Peyer's patch (tissue), 4 donors: ENCODE data around the gene NBPF1. TPM values are rescaled to one million over a fixed set of nuclear protein-coding genes. Genes with fewer than 3 reads are reported as not detected.
"Not testable (repeated sequence)": the region's sequence is repeated elsewhere in the genome, so short reads cannot be mapped to it uniquely, and the experiment has no call there.

Experiments
- DNase-seq, 3 donors: peaks; one replicate each; pipeline ENCODE4 v3.0.0-alpha.2; 2017 to 2019
- H3K27ac ChIP-seq, 4 donors: fragments of 200-600 bp; sonication (generic); one replicate each; pipeline ENCODE4 v1.5.1; 2016 to 2019
- H3K27me3 ChIP-seq, 2 donors: fragments of 200-600 bp; sonication (generic); one replicate each; pipeline ENCODE4 v1.5.1; 2019
- H3K36me3 ChIP-seq, 3 donors: fragments of 200-600 bp; sonication (generic); one replicate each; pipeline ENCODE4 v1.5.1; 2016 to 2019
- H3K4me1 ChIP-seq, 4 donors: fragments of 200-600 bp; sonication (generic); one replicate each; pipeline ENCODE4 v1.5.1; 2016 to 2019
- H3K4me3 ChIP-seq, 4 donors: fragments of 200-600 bp; sonication (generic); 1 replicate in 3 of 4; 2 replicates in 1 of 4; pipeline ENCODE4 v1.5.1; 2016 to 2019; ENCODE audit warnings: mild to moderate bottlenecking in 1 of 4
- H3K9me3 ChIP-seq, 4 donors: fragments of 200-600 bp; sonication (generic); one replicate each; pipeline ENCODE4 v1.5.1; 2016 to 2019; ENCODE audit warnings: mild to moderate bottlenecking in 1 of 4
- total RNA-seq, 4 donors: library from RNA; depleted of rRNA; stranded (reverse); fragments of >200 nt; gene quantifications; one replicate each; pipeline ENCODE4 v1.1.0, GENCODE V29; 2016

The NBPF1 gene
- total RNA-seq, 4 donors from 2014 or later = 73.9 to 145 (median 115) TPM

DNA sequence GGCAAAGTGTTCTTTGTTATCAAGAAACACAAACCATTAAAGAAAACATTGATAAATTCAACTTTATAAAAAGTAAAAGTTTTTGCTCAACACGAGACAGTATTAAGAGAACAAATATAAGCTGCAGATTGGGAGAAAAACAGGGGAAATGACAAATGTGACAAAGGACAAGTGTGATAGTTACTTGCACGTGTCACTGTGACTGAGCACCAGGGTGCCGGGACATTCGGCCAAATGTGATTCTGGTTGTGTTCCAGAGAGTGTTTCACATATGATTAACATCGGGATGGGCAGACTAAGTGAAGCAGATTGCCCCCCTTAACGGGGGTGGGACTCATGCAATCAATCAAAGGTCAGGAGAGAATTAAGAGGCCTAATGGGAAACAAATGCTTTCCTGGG, 52.9 kb downstream of the NBPF1 start:
- H3K9me3 ChIP-seq, DNase-seq, H3K4me1 ChIP-seq, H3K27ac ChIP-seq, H3K4me3 ChIP-seq, H3K36me3 ChIP-seq, H3K27me3 ChIP-seq: not testable (repeated sequence)

DNA sequence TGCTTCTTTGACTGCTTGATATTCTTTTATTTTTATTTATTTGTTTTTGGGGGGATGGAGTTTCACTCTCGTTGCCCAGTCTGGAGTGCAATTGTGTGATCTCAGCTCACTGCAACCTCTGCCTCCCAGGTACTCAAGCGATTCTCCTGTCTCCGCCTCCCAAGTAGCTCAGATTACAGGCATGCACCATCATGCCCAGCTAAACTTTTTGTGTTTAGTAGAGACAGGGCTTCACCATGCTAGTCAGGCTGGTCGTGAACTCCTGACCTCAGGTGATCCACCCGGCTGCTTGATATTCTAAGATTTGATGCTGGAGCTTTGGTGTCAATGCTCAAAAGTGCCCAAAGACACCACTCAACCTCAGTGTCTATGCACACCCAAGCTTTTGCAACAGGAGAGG, 53.7 kb downstream of the NBPF1 start:
- not testable (repeated sequence) for H3K36me3 ChIP-seq, H3K4me1 ChIP-seq

DNA sequence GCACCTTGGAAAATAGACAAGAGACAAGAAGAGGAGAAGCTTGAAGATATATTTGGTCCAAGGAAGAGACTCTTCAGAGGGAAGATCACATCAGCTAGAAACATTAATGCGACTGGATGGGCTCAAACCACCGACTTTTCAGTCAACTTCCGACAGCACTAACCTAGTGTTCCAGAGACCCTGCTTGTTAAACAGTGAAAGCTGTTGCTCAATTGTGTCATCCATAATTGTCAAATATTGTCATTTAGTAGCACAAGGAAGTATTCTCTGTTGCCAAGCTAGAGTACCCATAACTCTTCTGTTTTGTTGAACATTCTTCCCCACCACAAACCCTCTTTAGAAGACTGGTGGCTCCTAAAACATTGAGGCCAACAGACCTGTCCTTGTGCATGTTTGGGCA, 56.3 kb downstream of the NBPF1 start:
- not testable (repeated sequence) for DNase-seq

More for the DNA sequence above, 53.7 kb downstream of the NBPF1 start:
- not testable (repeated sequence) for DNase-seq, H3K27ac ChIP-seq, H3K4me3 ChIP-seq, H3K9me3 ChIP-seq, H3K27me3 ChIP-seq

DNA sequence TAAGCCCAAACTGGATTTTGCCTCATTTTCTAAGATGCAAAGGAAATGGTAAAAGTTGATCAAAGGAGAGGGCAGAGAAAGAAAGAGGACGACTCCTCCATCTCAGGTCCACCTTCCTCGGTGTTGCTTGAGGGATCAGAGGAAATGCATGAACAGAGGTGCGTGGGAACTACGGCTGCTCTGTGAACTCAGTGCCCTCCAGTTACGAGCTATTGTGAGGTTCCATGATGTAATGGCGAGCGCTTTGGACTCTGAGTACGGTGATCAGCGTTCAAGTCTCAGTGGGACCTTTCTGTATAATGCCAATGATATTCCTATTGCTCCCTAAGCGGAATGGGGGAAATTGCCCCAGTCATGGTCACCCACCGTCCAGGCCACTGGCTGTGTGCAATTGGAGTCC, 60.1 kb downstream of the NBPF1 start:
- H3K27me3 ChIP-seq, H3K4me1 ChIP-seq, DNase-seq, H3K36me3 ChIP-seq, H3K4me3 ChIP-seq, H3K27ac ChIP-seq, H3K9me3 ChIP-seq: not testable (repeated sequence)

More for the DNA sequence above, 56.3 kb downstream of the NBPF1 start:
- H3K36me3 ChIP-seq, H3K27me3 ChIP-seq, H3K4me1 ChIP-seq, H3K27ac ChIP-seq, H3K9me3 ChIP-seq, H3K4me3 ChIP-seq: not testable (repeated sequence)

DNA sequence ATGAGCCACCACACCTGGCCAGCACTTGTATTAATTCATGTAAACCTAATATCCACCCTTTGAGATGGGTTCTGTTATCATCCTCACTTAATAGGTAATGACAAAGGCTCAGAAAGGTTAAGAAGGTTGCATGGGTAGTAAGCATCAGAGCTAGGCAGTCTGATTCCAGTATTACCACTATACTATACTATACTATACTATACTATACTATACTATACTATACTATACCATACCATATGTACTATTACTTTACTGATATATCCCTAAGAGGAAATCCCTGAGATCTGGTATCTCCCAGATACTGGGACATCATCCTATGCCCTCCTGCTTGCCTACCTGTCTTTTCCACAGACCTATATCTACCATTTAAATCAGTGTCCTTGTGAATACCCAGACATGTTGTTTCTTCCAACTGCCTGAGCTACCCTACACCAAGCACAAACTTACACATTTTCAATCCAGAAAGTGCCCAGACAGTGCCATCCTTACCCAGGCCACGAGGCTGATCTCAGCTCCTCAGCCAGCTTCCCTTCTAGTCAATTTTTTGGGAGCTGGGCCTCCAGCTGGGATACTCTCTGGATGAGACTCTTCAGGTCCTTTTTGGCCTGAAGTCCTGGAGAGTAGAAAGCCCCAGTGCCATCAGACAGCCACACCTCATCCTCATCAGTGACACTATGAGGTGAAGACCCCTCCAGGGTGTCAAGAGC, 63.0 kb downstream of the NBPF1 start:
- H3K4me3 ChIP-seq, H3K9me3 ChIP-seq, H3K27me3 ChIP-seq, H3K36me3 ChIP-seq, H3K4me1 ChIP-seq, DNase-seq, H3K27ac ChIP-seq: not testable (repeated sequence)

DNA sequence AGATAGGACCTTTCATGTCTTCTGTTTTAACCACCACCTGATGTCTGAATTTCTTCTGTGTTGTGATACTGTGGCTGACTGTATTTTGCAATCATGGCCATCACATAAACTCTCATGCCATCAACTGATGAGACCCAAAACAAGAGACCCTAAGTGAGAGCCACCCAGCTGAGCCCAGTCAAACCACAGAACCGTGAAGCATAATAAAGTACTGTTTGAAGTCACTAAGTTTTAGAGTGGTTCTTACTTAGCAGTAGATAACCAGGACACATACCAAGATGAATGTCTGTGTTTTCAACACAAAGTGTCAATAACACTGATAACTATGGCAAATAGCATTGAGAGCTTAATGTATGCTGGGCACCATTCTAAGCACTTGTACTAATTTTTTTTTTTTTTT, 63.8 kb downstream of the NBPF1 start:
- not testable (repeated sequence) for DNase-seq, H3K4me3 ChIP-seq, H3K4me1 ChIP-seq, H3K9me3 ChIP-seq, H3K36me3 ChIP-seq, H3K27ac ChIP-seq, H3K27me3 ChIP-seq

DNA sequence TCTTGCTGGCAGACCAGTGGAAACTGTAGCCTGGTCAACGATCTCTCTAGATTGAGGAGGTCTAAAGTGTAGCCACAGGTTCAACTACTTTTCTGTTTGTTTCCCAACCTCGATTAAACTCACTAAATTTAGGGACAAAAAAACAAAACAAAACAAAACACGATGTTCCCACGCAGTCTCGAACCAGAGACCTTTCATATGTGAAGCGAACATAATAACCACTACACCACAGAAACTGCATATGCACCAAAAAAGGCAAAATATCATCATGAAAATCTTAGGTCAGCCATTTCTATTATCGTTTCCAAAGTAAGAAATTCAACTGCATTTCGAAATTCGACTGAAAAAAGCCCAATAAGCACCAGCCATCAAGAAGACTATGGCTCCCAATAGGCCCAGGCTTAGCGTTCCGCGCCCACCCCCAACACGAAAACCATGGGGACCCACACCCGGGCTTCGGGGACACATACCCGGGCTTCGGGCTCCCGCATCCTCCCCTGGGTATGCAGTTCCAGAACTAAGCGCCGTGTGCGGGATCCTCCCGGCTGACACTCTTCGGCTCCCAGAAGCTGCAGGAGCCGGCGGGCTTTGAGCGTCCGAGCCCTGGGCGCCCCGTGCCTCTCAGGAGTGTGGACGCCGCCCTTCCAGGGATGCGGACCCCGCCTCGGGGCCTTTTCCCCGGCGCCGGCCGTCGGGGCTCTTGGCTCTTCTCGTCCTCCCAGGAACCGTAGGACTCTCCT, 65.7 kb downstream of the NBPF1 start:
- not testable (repeated sequence) for H3K36me3 ChIP-seq, H3K27me3 ChIP-seq, H3K9me3 ChIP-seq, H3K27ac ChIP-seq, DNase-seq, H3K4me1 ChIP-seq, H3K4me3 ChIP-seq

DNA sequence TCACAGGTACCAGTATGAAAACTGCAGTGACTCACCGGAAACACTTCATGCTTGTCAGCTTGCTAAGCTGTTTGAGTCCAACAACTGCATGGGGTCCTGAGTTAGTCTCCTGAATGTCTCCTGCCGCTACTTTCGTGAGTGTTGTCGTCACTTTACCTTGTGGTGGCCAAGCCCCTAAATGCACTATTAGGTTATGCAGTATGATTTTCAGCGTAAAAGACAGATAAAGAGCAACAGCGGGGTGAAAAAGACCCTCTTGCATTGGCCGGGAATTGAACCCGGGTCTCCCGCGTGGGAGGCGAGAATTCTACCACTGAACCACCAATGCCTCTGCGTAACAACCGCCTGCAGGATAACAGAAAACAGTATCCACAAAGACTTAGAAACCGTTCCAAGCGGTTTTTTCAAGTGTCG, 67.7 kb downstream of the NBPF1 start:
- H3K4me1 ChIP-seq, H3K4me3 ChIP-seq, H3K36me3 ChIP-seq, H3K27me3 ChIP-seq, H3K9me3 ChIP-seq, H3K27ac ChIP-seq: not testable (repeated sequence)
- peak in 1 of 3 donors; percentile 55 for DNase-seq

DNA sequence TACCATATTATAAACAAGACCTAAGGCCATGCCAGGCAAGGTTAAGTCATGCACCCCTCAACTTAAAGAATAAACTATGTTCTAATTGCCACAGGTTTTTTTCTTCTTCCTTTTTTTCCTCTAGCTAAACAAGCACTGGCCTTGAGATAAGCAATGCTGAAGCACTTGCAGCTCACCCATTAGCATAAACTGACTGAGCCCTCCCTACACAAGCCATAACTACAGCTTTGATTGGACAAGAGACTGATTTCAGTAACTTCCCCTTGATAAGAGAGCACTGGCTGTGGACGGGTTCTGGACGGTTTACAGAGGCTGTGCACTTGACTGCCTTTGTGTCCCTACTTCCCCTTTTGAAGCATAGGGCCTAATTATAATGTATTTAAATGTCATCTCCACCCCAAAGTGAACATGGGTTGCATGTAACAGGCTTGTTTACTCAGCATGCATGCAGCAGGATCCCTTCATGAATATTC, 72.9 kb downstream of the NBPF1 start:
- not testable (repeated sequence) for H3K27ac ChIP-seq, H3K4me3 ChIP-seq, H3K9me3 ChIP-seq, H3K27me3 ChIP-seq, H3K4me1 ChIP-seq, H3K36me3 ChIP-seq
- DNase-seq = peak in 1 of 3 donors; percentile 59

DNA sequence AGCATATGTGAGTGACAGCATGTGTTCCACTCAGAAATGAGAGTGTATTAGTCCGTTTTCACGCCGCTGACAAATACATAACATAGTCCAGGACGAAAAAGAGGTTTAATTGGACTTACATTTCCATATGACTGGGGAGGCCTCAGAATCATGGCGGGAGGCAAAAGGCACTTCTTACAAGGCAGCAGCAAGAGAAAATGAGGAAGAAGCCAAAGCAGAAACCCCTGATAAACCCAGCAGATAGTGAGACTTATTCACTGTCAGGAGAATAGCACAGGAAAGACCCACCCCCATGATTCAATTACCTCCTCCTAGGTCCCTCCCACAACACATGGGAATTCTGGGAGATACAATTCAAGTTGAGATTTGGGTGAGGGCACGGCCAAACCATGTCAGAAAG, 75.8 kb downstream of the NBPF1 start:
- not testable (repeated sequence) for H3K27ac ChIP-seq, H3K36me3 ChIP-seq, H3K9me3 ChIP-seq, DNase-seq, H3K4me3 ChIP-seq, H3K4me1 ChIP-seq, H3K27me3 ChIP-seq

DNA sequence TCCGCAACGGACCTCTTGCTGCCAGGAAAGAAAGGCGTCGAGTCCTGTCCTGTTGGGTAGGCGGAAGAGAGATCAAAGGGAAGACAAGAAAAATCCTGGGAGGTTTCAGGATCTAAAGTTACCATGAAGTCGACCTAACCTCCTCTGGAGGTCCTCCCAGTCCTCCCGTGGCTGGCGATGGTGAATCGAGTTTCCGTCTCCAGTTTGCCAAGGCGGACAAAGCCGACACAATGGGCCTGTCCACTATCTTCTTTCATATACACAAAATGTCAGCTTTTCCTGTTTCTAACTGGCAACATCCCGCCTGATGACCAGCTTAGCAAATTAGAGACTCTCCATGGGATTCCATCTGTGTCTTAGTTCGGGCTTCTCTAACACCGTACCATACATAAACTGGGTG, 76.6 kb downstream of the NBPF1 start:
- H3K9me3 ChIP-seq, H3K36me3 ChIP-seq, H3K27ac ChIP-seq, H3K4me3 ChIP-seq, DNase-seq, H3K4me1 ChIP-seq, H3K27me3 ChIP-seq: not testable (repeated sequence)

DNA sequence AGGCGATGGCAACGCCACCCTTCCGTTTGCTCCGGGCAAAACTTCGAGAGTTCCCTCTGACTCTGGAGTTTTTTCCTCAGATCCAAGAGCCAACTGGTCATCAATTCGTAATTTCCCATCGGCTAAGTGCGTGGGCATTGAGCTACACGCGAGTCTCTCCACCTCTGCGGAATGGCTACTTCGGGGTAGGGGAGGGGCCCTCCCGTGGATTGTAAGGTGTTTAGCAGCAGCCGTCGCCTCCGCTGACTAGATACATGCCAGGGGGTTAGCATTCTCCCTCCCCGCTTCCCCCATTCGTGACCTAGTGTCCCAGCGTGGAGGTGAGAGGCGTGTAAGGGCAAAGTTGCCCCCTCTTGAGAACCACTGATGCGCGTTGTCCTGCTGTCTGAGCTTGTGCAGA, 77.5 kb downstream of the NBPF1 start:
- not testable (repeated sequence) for H3K9me3 ChIP-seq, H3K27me3 ChIP-seq, DNase-seq, H3K36me3 ChIP-seq, H3K4me3 ChIP-seq, H3K27ac ChIP-seq, H3K4me1 ChIP-seq

DNA sequence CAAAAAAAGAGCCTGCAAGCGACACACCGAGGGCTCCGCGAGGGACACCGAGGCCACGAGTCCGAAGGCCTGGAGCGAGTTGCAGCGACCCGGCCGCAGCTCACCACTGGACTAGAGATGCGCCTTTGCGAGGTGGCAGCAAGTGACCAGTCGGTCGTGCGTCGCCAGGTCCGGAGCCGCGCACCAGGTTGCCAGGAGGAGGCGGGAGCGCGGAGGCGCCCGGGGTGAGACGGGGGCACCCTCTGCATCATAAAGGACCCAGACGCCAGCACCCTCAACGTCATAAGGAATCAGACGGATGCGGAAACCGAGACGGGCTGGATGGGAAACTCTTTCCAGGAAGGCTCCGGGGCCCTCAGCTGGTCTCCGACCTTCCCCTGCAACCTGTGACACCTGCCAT, 77.9 kb downstream of the NBPF1 start:
- H3K27ac ChIP-seq, H3K9me3 ChIP-seq, H3K27me3 ChIP-seq, H3K4me1 ChIP-seq, H3K36me3 ChIP-seq, DNase-seq: not testable (repeated sequence)
- peak overlapping the region in 2 of 4 donors; percentile 10 to 26 for H3K4me3 ChIP-seq

DNA sequence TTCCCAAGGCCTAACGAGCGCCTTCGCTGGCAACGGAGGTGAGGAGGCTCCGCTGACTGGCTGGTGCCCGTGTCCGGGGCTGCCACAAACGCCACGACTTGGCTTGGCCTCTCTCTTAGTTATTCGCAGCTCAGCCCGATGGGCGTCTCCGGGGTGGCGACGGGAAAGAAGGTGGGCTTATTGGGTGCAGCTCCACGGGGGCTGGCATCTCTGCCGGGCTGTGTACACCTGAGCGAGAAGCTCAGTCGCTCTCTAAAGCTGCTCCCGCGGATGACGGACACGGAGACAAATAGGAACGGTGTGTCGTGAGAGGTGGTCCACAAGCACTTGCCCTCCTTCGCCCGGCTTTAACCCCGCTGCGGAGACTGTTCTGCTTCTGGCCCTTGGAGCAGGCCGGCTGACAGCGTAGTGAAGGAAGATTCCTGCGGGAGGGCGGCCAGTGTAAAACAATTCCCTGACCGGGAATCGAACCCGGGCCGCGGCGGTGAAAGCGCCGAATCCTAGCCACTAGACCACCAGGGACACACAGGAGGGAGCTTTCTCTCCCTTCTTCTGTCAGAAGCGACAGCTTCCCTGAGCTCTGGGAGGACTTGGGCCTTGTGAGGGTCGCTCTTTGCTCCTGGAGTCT, 78.4 kb downstream of the NBPF1 start:
- not testable (repeated sequence) for H3K4me1 ChIP-seq, H3K27ac ChIP-seq, H3K36me3 ChIP-seq, H3K9me3 ChIP-seq, H3K27me3 ChIP-seq
- peak overlapping the region in 3 of 4 donors; percentile 17 to 31 (median 26) for H3K4me3 ChIP-seq
- DNase-seq = peak in 1 of 3 donors; percentile 70

DNA sequence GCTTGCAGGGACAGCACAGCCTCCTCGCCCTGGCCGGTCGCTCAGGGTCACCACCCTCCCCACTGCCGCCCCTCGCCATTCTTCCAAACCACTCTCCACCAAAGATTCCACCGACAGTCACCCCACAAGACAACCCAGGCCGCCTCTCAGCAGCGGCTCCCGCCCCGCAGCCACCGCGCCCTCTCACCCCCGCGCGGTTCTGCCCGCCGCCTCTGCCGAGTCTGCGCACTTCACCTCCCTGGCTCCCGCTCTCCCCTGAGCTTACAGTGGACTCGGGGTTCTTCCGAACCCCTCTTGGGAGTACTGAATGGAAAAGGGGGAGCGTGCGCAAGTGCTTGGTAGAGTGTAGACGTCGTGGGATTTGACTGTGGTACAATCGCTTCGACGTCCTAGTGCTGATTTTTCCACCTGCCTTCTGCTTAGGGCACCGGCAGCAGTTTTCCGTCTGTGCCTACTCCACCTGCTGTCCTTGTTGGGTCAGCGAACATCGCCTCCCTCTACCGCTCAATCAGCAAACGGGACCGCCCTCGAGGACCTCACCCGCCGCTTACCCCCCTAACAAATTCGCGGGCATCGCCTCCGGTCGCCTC, 79.0 kb downstream of the NBPF1 start:
- DNase-seq, H3K9me3 ChIP-seq, H3K4me1 ChIP-seq, H3K27ac ChIP-seq, H3K27me3 ChIP-seq, H3K36me3 ChIP-seq: not testable (repeated sequence)
- peak overlapping the region in 2 of 4 donors; percentile 17 to 31 for H3K4me3 ChIP-seq
